Choroid plexus epithelial cell (primary cell): ENCODE results near the gene MAP4.

ENCODE experiments used
- DNase-seq: peaks from one replicate; pipeline ENCODE4 v3.0.0-alpha.2; 2010; ENCODE audit warnings: low read depth
- H3K4me3 ChIP-seq: 2 replicates; pipeline ENCODE4 v1.5.1; 2011; ENCODE audit warnings: low read depth, mild to moderate bottlenecking, control low read depth, low read length, moderate library complexity
- TF ChIP-seq, protein P1 (sequence below): conservative IDR thresholded peaks from 2 replicates; pipeline ENCODE4 v1.5.1; 2011; ENCODE audit warnings: low read depth, mild to moderate bottlenecking, control low read depth, inconsistent platforms, low read length, moderate library complexity

MAP4 gene

GRCh38 chr3:48026951-48027908, 11.0 kb upstream of the MAP4 start:
- TF ChIP-seq, protein P1, sequence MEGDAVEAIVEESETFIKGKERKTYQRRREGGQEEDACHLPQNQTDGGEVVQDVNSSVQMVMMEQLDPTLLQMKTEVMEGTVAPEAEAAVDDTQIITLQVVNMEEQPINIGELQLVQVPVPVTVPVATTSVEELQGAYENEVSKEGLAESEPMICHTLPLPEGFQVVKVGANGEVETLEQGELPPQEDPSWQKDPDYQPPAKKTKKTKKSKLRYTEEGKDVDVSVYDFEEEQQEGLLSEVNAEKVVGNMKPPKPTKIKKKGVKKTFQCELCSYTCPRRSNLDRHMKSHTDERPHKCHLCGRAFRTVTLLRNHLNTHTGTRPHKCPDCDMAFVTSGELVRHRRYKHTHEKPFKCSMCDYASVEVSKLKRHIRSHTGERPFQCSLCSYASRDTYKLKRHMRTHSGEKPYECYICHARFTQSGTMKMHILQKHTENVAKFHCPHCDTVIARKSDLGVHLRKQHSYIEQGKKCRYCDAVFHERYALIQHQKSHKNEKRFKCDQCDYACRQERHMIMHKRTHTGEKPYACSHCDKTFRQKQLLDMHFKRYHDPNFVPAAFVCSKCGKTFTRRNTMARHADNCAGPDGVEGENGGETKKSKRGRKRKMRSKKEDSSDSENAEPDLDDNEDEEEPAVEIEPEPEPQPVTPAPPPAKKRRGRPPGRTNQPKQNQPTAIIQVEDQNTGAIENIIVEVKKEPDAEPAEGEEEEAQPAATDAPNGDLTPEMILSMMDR, result no peak
- no peak for DNase-seq
- no peak overlapping the region for H3K4me3 ChIP-seq

- TF ChIP-seq, protein P1, result no peak
- no peak for DNase-seq
- no peak overlapping the region for H3K4me3 ChIP-seq
These were observed 9.9 kb upstream of the MAP4 start for GRCh38 chr3:48026098-48026497.

GRCh38 chr3:48024401-48024800, 8.2 kb upstream of the MAP4 start:
- DNase-seq, result no peak
- TF ChIP-seq, protein P1, result no peak
- no peak overlapping the region for H3K4me3 ChIP-seq

DNA sequence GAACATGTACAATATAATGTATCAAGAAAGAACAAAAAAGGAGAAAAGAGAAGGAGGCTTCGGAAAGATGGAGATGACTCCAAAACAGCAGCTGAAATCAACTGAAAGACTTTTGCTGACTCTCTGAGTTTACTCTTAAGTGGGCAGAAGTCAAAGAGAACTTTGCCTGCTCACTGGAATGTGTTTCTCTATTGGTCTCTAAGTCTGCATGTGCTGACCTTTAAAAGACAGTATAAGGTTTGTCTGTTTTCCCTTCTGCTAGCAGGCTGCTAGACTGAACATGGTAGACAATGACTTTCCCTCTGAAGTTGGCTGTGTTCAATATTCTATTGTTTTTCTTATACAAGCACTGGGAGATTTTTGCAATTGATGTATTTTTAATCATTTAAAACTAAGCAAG, 7.2 kb upstream of the MAP4 start:
- DNase-seq, result peak; percentile 58
- TF ChIP-seq, protein P1, result no peak
- H3K4me3 ChIP-seq, result no peak overlapping the region

GRCh38 chr3:48022178-48022577, 6.0 kb upstream of the MAP4 start:
- no peak for DNase-seq
- no peak overlapping the region for H3K4me3 ChIP-seq
- TF ChIP-seq, protein P1, result no peak

GRCh38 chr3:48018841-48019240, 2.6 kb upstream of the MAP4 start:
- DNase-seq, result peak; percentile 70
- no peak overlapping the region for H3K4me3 ChIP-seq
- TF ChIP-seq, protein P1, result no peak
